Testis (tissue), 2 donors: Measurements from ENCODE around the gene ABCF2.

Experiments used
- POLR2A ChIP-seq: fragments of 450-650 bp; IDR thresholded peaks from one replicate; pipeline ENCODE4 v1.6.1; 2017; ENCODE audit warnings: antibody characterized with exemption, mild to moderate bottlenecking, moderate library complexity
- TF ChIP-seq, protein P1 (sequence below), 3 experiments: fragments of 450-650 bp in 2 of 3; fragments of 200-600 bp in 1 of 3; sonication (generic) in 1 of 3; IDR thresholded peaks; one replicate each; pipeline ENCODE4 v1.5.1; 2016 to 2019; ENCODE audit warnings: antibody characterized with exemption in 3 of 3, mild to moderate bottlenecking in 2 of 3, moderate library complexity in 1 of 3

DNA sequence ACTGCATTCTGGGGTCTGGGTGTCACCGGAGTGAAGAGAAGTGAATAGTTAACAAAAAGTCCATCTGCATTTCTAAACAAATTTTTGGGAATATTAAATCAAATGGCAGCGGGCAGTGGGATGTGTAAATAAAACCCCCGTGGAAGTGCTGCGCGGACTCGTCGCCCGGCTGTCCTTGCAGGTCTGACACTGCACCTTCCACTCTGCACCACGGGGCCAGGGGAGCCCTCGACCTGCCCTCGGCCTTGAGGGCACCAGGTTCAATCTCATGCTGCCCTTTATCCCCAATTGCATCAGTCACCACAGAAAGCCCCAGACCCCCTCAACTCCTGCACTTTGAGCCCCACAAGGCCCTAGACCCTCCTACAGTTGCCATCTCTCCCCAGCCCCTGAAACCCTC is 27.8 kb upstream of the ABCF2 start:
- TF ChIP-seq, protein P1, sequence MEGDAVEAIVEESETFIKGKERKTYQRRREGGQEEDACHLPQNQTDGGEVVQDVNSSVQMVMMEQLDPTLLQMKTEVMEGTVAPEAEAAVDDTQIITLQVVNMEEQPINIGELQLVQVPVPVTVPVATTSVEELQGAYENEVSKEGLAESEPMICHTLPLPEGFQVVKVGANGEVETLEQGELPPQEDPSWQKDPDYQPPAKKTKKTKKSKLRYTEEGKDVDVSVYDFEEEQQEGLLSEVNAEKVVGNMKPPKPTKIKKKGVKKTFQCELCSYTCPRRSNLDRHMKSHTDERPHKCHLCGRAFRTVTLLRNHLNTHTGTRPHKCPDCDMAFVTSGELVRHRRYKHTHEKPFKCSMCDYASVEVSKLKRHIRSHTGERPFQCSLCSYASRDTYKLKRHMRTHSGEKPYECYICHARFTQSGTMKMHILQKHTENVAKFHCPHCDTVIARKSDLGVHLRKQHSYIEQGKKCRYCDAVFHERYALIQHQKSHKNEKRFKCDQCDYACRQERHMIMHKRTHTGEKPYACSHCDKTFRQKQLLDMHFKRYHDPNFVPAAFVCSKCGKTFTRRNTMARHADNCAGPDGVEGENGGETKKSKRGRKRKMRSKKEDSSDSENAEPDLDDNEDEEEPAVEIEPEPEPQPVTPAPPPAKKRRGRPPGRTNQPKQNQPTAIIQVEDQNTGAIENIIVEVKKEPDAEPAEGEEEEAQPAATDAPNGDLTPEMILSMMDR (IDR thresholded peaks at IDR 0.05): no peak
- no peak for TF ChIP-seq POLR2A
